K562 (cell line): ENCODE measurements around the gene CARD8. TPM values are rescaled to one million over a fixed set of nuclear protein-coding genes. Genes with fewer than 3 reads are reported as not detected.

ENCODE experiments used
- NBN ChIP-seq: fragments of 450-650 bp; IDR thresholded peaks from 2 replicates; pipeline ENCODE4 v1.6.1; 2016; ENCODE audit warnings: low read depth, mild to moderate bottlenecking
- REST ChIP-seq, 2 experiments: fragments of 450-650 bp; formaldehyde crosslinking in 1 of 2; IDR thresholded peaks; 2 replicates each; pipeline versions ENCODE4 v1.4.0 to v1.6.1; 2014 to 2020; ENCODE audit warnings: mild to moderate bottlenecking in 2 of 2, borderline replicate concordance in 1 of 2, low read depth in 1 of 2
- SOX6 ChIP-seq: fragments of 450-650 bp; IDR thresholded peaks from 2 replicates; pipeline ENCODE4 v1.6.1; 2014; ENCODE audit warnings: mild to moderate bottlenecking
- USF2 ChIP-seq: sonication (generic); formaldehyde crosslinking; IDR thresholded peaks from 2 replicates; pipeline ENCODE4 v1.5.0; 2020; ENCODE audit warnings: missing genetic modification reagents
- polyA plus RNA-seq, 8 experiments: library from polyadenylated mRNA; depleted of rRNA in 4 of 8; stranded (reverse) in 5 of 8; unstranded in 3 of 8; fragments of >200 nt; fragmentation: Nextera tagmentation in 2 of 8; fragmentation: Illumina TruSeq in 1 of 8; extraction: Ambion mirVana in 2 of 8; extraction: Trizol in 1 of 8; gene quantifications; 2 replicates each; pipeline versions ENCODE4 v1.2.1 to v1.2.3, GENCODE V29; 2011 to 2014; ENCODE audit warnings: inconsistent platforms in 1 of 8, missing spikeins in 1 of 8
- total RNA-seq, 7 experiments: library from RNA; depleted of rRNA in 6 of 7; stranded (reverse); fragments of >200 nt in 6 of 7; fragmentation: Illumina TruSeq in 2 of 7; extraction: Trizol in 2 of 7; gene quantifications; 2 replicates each; pipeline versions ENCODE4 v1.2.1 to v1.2.3, GENCODE V29; 2011 to 2021; ENCODE audit warnings: low replicate concordance in 1 of 7

The CARD8 gene
- total and polyA plus RNA-seq, 9 of the 15 experiments (the other 6 are each of a cell fraction or from before 2014, with no cell fraction given) = 11.5 to 26.4 (median 20.8) TPM

DNA sequence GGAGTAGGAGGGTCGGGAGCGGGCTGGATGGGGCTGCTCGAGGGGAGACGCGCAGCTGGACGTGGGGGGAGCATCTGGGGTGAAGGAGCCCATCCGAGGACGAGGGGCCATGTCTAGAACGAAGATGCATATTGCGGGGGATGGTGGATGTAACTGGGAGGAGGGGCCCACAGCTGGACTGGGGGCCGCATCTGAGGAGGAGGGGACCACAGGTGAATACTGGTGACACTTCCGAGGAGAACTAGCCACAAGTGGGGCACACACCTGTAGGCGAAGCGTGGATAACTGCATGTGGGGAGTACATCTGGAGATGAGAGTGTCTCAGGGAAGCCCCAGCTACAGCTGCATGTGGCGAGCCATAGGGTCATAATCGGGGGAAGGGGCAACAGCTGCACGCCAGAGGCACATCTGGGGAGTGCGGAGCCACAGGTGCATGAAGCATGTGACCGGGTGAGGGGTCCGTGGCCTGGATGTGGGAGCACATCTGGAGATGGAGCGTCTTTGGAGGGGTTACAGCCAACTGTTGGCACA is 84.8 kb downstream of the CARD8 start (continued):
- no peak for TF ChIP-seq REST (IDR thresholded peaks at IDR 0.05; ENCODE audit: borderline replicate concordance)
- no peak for TF ChIP-seq REST (CRISPR knock-in tag; IDR thresholded peaks at IDR 0.05; ENCODE audit: low read depth)
- TF ChIP-seq NBN = no peak
- no peak for TF ChIP-seq SOX6
- TF ChIP-seq USF2 (CRISPR knock-in tag) = no peak
